H9 (cell line): ENCODE measurements around the gene ZBTB22. TPM values are rescaled to one million over a fixed set of nuclear protein-coding genes. Genes with fewer than 3 reads are reported as not detected.

Source experiments
- DNase-seq: peaks from one replicate; pipeline ENCODE4 v3.0.0-alpha.2; 2017
- H2AFZ ChIP-seq: one replicate; pipeline ENCODE4 v1.6.1; 2013; ENCODE audit warnings: mild to moderate bottlenecking, low read length, control low read depth, moderate library complexity
- H2AK5ac ChIP-seq: 2 replicates; pipeline ENCODE4 v1.6.1; 2013; ENCODE audit warnings: low read length, control low read depth, mixed read lengths; ENCODE audit not compliant: insufficient read length
- H2BK120ac ChIP-seq: one replicate; pipeline ENCODE4 v1.6.1; 2013; ENCODE audit warnings: low read depth, mild to moderate bottlenecking, low read length, control low read depth, inconsistent platforms; ENCODE audit not compliant: poor library complexity, severe bottlenecking
- H2BK12ac ChIP-seq: 2 replicates; pipeline ENCODE4 v1.6.1; 2013; ENCODE audit warnings: low read length, control low read depth, mixed read lengths, low read depth; ENCODE audit not compliant: insufficient read length
- H2BK15ac ChIP-seq: 2 replicates; pipeline ENCODE4 v1.6.1; 2013; ENCODE audit warnings: low read depth, low read length, control low read depth
- H2BK20ac ChIP-seq: one replicate; pipeline ENCODE4 v1.6.1; 2013; ENCODE audit warnings: low read depth, mild to moderate bottlenecking, low read length, control low read depth, inconsistent platforms; ENCODE audit not compliant: poor library complexity, severe bottlenecking
- H2BK5ac ChIP-seq: 2 replicates; pipeline ENCODE4 v1.6.1; 2013; ENCODE audit warnings: low read length, control low read depth, mixed read lengths; ENCODE audit not compliant: insufficient read length
- H3K14ac ChIP-seq: 2 replicates; pipeline ENCODE4 v1.6.1; 2013; ENCODE audit warnings: low read length, control low read depth; ENCODE audit not compliant: insufficient read depth
- H3K18ac ChIP-seq: 2 replicates; pipeline ENCODE4 v1.6.1; 2013; ENCODE audit warnings: low read depth, mild to moderate bottlenecking, mixed read lengths, low read length, control low read depth; ENCODE audit not compliant: insufficient read length
- H3K23ac ChIP-seq: 2 replicates; pipeline ENCODE4 v1.6.1; 2013; ENCODE audit warnings: low read length, control low read depth, mixed read lengths, low read depth; ENCODE audit not compliant: insufficient read length
- H3K23me2 ChIP-seq: 2 replicates; pipeline ENCODE4 v1.6.1; 2013; ENCODE audit warnings: low read depth, mild to moderate bottlenecking, mixed read lengths, low read length, control low read depth; ENCODE audit not compliant: insufficient read length, poor library complexity, severe bottlenecking
- H3K27ac ChIP-seq: 2 replicates; pipeline ENCODE4 v1.5.1; 2013; ENCODE audit warnings: low read length, control low read depth, mixed read lengths, low read depth; ENCODE audit not compliant: insufficient read length
- H3K27me3 ChIP-seq: 2 replicates; pipeline ENCODE4 v1.6.1; 2013; ENCODE audit warnings: low read length, control low read depth, inconsistent platforms; ENCODE audit not compliant: insufficient read depth
- H3K4ac ChIP-seq: 2 replicates; pipeline ENCODE4 v1.6.1; 2013; ENCODE audit warnings: low read depth, mild to moderate bottlenecking, control low read depth, inconsistent platforms, low read length, moderate library complexity
- H3K4me1 ChIP-seq: 2 replicates; pipeline ENCODE4 v1.6.1; 2013; ENCODE audit warnings: low read length, control low read depth, inconsistent platforms; ENCODE audit not compliant: insufficient read depth
- H3K4me2 ChIP-seq: 2 replicates; pipeline ENCODE4 v1.6.1; 2013; ENCODE audit warnings: low read length, control low read depth, mixed read lengths; ENCODE audit not compliant: insufficient read length, insufficient read depth
- H3K56ac ChIP-seq: 2 replicates; pipeline ENCODE4 v1.6.1; 2013; ENCODE audit warnings: low read depth, mild to moderate bottlenecking, mixed read lengths, low read length, control low read depth; ENCODE audit not compliant: insufficient read length
- H3K79me1 ChIP-seq: 2 replicates; pipeline ENCODE4 v1.6.1; 2013; ENCODE audit warnings: low read depth, mild to moderate bottlenecking, moderate library complexity, low read length, control low read depth, inconsistent platforms; ENCODE audit not compliant: insufficient read depth, poor library complexity, severe bottlenecking
- H3K79me2 ChIP-seq: 2 replicates; pipeline ENCODE4 v1.6.1; 2013; ENCODE audit warnings: low read length, control low read depth, inconsistent platforms; ENCODE audit not compliant: insufficient read depth
- H3K9ac ChIP-seq: 2 replicates; pipeline ENCODE4 v1.6.1; 2013; ENCODE audit warnings: low read length, control low read depth, mixed read lengths; ENCODE audit not compliant: insufficient read length; ENCODE audit errors: extremely low read depth
- H3K9me3 ChIP-seq: one replicate; pipeline ENCODE4 v1.6.1; 2013; ENCODE audit warnings: low read depth, low read length, inconsistent platforms; ENCODE audit not compliant: control insufficient read depth
- H3T11ph ChIP-seq: one replicate; pipeline ENCODE4 v1.6.1; 2013; ENCODE audit warnings: mild to moderate bottlenecking, low read length, control low read depth, inconsistent platforms
- H4K20me1 ChIP-seq: one replicate; pipeline ENCODE4 v1.6.1; 2013; ENCODE audit not compliant: control insufficient read depth, insufficient read length, insufficient read depth
- H4K5ac ChIP-seq: 2 replicates; pipeline ENCODE4 v1.6.1; 2013; ENCODE audit warnings: low read depth, mild to moderate bottlenecking, mixed read lengths, low read length, control low read depth; ENCODE audit not compliant: insufficient read length
- H4K8ac ChIP-seq: replicated peaks from 2 replicates; pipeline ENCODE4 v1.6.1; 2013; ENCODE audit warnings: low read length, control low read depth, mixed read lengths, low read depth; ENCODE audit not compliant: insufficient read length
- H4K91ac ChIP-seq: 2 replicates; pipeline ENCODE4 v1.6.1; 2013; ENCODE audit warnings: low read depth, mild to moderate bottlenecking, moderate library complexity, mixed read lengths, low read length, control low read depth; ENCODE audit not compliant: insufficient read length
- H3K27ac Mint-ChIP-seq, 3 experiments: 2 replicates in 2 of 3; 3 replicates in 1 of 3; pipeline ENCODE4 v1.8.0; 2020 to 2021; ENCODE audit warnings: mixed read lengths in 3 of 3, mild to moderate bottlenecking in 1 of 3, moderate library complexity in 1 of 3
- H3K27me3 Mint-ChIP-seq: 2 replicates; pipeline ENCODE4 v1.8.0; 2021; ENCODE audit warnings: low read depth, mild to moderate bottlenecking, moderate library complexity, mixed read lengths
- H3K36me3 Mint-ChIP-seq, 3 experiments: 2 replicates in 2 of 3; 3 replicates in 1 of 3; pipeline ENCODE4 v1.8.0; 2020 to 2021; ENCODE audit warnings: low read depth in 3 of 3, mixed read lengths in 3 of 3; ENCODE audit not compliant: insufficient read depth in 1 of 3
- H3K4me1 Mint-ChIP-seq, 2 experiments: 2 replicates each; pipeline ENCODE4 v1.8.0; 2020; ENCODE audit warnings: mixed read lengths in 2 of 2
- H3K4me3 Mint-ChIP-seq, 2 experiments: 2 replicates in 1 of 2; 3 replicates in 1 of 2; pipeline ENCODE4 v1.8.0; 2020 to 2021; ENCODE audit warnings: mild to moderate bottlenecking in 2 of 2, mixed read lengths in 2 of 2, moderate library complexity in 1 of 2
- H3K9me3 Mint-ChIP-seq, 2 experiments: 2 replicates in 1 of 2; 3 replicates in 1 of 2; pipeline ENCODE4 v1.8.0; 2020; ENCODE audit warnings: mild to moderate bottlenecking in 2 of 2, mixed read lengths in 2 of 2, moderate library complexity in 1 of 2
- CTCF ChIP-seq: fragments of 200-600 bp; sonication (generic); conservative IDR thresholded peaks from 3 replicates; pipeline ENCODE4 v1.8.0; 2021; ENCODE audit warnings: antibody characterized with exemption, mild to moderate bottlenecking
- WGBS: extraction: QIAGEN DNeasy Blood & Tissue Kit; methylation state at CpG from one replicate; pipeline ENCODE4 v1.1.7; 2013; ENCODE audit warnings: missing lambda C conversion rate, low lambda C conversion rate, mixed read lengths; ENCODE audit not compliant: insufficient read length; ENCODE audit errors: extremely low coverage; 5-methylcytosine and 5-hydroxymethylcytosine counted together
- total RNA-seq: library from RNA; stranded (reverse); gene quantifications from 2 replicates; pipeline ENCODE4 v1.2.1, GENCODE V29; 2021

The ZBTB22 gene
- total RNA-seq, 1 experiment from 2014 or later, result 8.1 TPM

GRCh38 chr6:33318426-33319073 is 1.0 kb upstream of the ZBTB22 start:
- Histone ChIP-seq H3K4me2 (peak overlapping the region; percentile 71), H3K18ac (no peak overlapping the region), H3K23me2 (peaks cover 28% of the 10 kb centered on the region), H2BK5ac (no peak overlapping the region), H3K27ac (peak overlapping the region; percentile 53), H3K79me2 (peaks cover 8% of the 10 kb centered on the region; the same call in 1 of the 2 replicates), H3K79me1 (peaks cover 7% of the 10 kb centered on the region), H4K20me1 (no peaks in the 10 kb centered on the region), H3K9ac (peak overlapping the region; percentile 10), H4K5ac (no peak overlapping the region), H4K8ac (no peak overlapping the region), H3K27me3 (no peaks in the 10 kb centered on the region), H3K4me1 (peaks cover 5% of the 10 kb centered on the region; the same call in 1 of the 2 replicates), H3K9me3 (no peaks in the 10 kb centered on the region), H2BK15ac (no peak overlapping the region), H3T11ph (no peak overlapping the region), H2BK20ac (no peak overlapping the region), H2BK120ac (no peak overlapping the region), H2AK5ac (no peak overlapping the region), H3K4ac (no peak overlapping the region), H4K91ac (no peak overlapping the region), H3K14ac (no peak overlapping the region), H2AFZ (no peak overlapping the region), H3K23ac (no peak overlapping the region), H2BK12ac (no peak overlapping the region), H3K56ac (no peak overlapping the region)
- H3K4me3 Mint-ChIP-seq, result peak overlapping the region; percentile 94 to 98
- peaks cover 28 to 47% (median 42%) of the 10 kb centered on the region in 3 experiments for H3K36me3 Mint-ChIP-seq
- WGBS, result no CpG with 5 or more reads among the region's 8 CpGs
- DNase-seq, result no peak
- H3K27ac Mint-ChIP-seq, result peak overlapping the region; percentile 99; a peak in 5 of 7 replicates
- no peaks in the 10 kb centered on the region; the same call in 1 of the 2 replicates for H3K27me3 Mint-ChIP-seq
- peaks cover 57 to 64% of the 10 kb centered on the region in 2 experiments for H3K4me1 Mint-ChIP-seq
- H3K9me3 Mint-ChIP-seq, result peaks cover 0 to 3% of the 10 kb centered on the region in 2 experiments; a peak in 2 of 5 replicates
- no peak for TF ChIP-seq CTCF
